Measurements from ENCODE around the gene TTF2. TPM values are rescaled to one million over a fixed set of nuclear protein-coding genes. Genes with fewer than 3 reads are reported as not detected.

The TTF2 gene
- total and polyA plus RNA-seq, 2 of the 8 experiments (the other 6 are each of a cell fraction or from before 2014, with no cell fraction given): 16.9 to 89.6 TPM

DNA sequence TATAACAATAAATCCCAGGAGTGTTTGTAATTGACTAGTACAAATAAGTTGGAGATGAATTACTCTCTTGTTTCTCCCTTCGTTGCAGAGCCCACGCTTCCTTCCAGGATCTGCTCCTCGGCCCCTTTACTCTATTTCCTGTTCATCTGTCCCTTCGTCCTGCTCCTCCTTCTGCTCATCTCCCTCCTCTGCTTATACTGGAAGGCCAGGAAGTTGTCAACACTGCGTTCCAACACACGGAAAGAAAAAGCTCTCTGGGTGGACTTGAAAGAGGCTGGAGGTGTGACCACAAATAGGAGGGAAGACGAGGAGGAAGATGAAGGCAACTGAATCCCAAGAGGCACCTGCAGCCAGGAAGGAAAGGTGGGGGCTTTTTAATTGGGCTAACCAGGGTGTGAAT, 26.4 kb upstream of the TTF2 start (continued):
- TF ChIP-seq CHD1 (IDR thresholded peaks at IDR 0.05; ENCODE audit: low read depth, low read length): no peak
- no peak for TF ChIP-seq RNF2 (IDR thresholded peaks at IDR 0.05; ENCODE audit: borderline replicate concordance, low read depth, low read length, missing control alignments, poor library complexity, severe bottlenecking)
- no peak for TF ChIP-seq POLR2A (IDR thresholded peaks at IDR 0.05; ENCODE audit: control extremely low read depth in 1 of 2, low read depth in 2 of 2, low read length in 2 of 2)
